Ramos (cell line): ENCODE measurements around the gene SYCP2L.
"Not testable (repeated sequence)": the region's sequence is repeated elsewhere in the genome, so short reads cannot be mapped to it uniquely, and the experiment has no call there.

Source experiments
- in situ Hi-C: fragments of 300-500 bp; cut with MboI; formaldehyde crosslinking; loops from one replicate; pipeline ENCODE4 v1.14.3; 2022; ENCODE audit warnings: low sequenced_read_pairs; ENCODE audit not compliant: unreplicated experiment

SYCP2L gene

GRCh38 chr6:10949579-10950490 is 63.0 kb downstream of the SYCP2L start:
- in situ Hi-C loops = loop anchor here (10.0 kb wide), 1 partner anchor 545 kb away; no protein-coding TSS in a partner anchor

GRCh38 chr6:10951675-10952282 is 64.9 kb downstream of the SYCP2L start:
- in situ Hi-C loops = loop anchor here (10.0 kb wide), 1 partner anchor 543 kb away; no protein-coding TSS in a partner anchor

GRCh38 chr6:10954590-10955010 is 67.7 kb downstream of the SYCP2L start:
- in situ Hi-C loops = loop anchor here (10.0 kb wide), 1 partner anchor 540 kb away; no protein-coding TSS in a partner anchor

GRCh38 chr6:10956776-10957175 is 69.9 kb downstream of the SYCP2L start:
- in situ Hi-C loops = loop anchor here (10.0 kb wide), 1 partner anchor 538 kb away; no protein-coding TSS in a partner anchor

- in situ Hi-C loops = loop anchor here (10.0 kb wide), 1 partner anchor 537 kb away; no protein-coding TSS in a partner anchor
Measured at GRCh38 chr6:10957414-10957886, 70.6 kb downstream of the SYCP2L start.

GRCh38 chr6:10960171-10960570 is 73.3 kb downstream of the SYCP2L start:
- in situ Hi-C loops = no loop called here

GRCh38 chr6:10961837-10962236 is 75.0 kb downstream of the SYCP2L start:
- in situ Hi-C loops = no loop called here

GRCh38 chr6:10962673-10963072 is 75.8 kb downstream of the SYCP2L start:
- in situ Hi-C loops = no loop called here

- in situ Hi-C loops = no loop called here
Measured at GRCh38 chr6:10963113-10963512, 76.3 kb downstream of the SYCP2L start.

GRCh38 chr6:10964684-10965083 is 77.8 kb downstream of the SYCP2L start:
- in situ Hi-C loops = no loop called here

- in situ Hi-C loops = no loop called here
Measured at GRCh38 chr6:10968776-10969175, 81.9 kb downstream of the SYCP2L start.

- in situ Hi-C loops = no loop called here
Measured at GRCh38 chr6:10970731-10971130, 83.9 kb downstream of the SYCP2L start.

GRCh38 chr6:10972196-10972595 is 85.3 kb downstream of the SYCP2L start:
- in situ Hi-C loops = no loop called here

- in situ Hi-C loops = no loop called here
Measured at GRCh38 chr6:10976571-10976970, 89.7 kb downstream of the SYCP2L start.

GRCh38 chr6:10977231-10977968 is 90.5 kb downstream of the SYCP2L start:
- in situ Hi-C loops = no loop called here

GRCh38 chr6:10979603-10980002 is 92.8 kb downstream of the SYCP2L start:
- in situ Hi-C loops = no loop called here

- in situ Hi-C loops = no loop called here
Measured at GRCh38 chr6:10981409-10981808, 94.6 kb downstream of the SYCP2L start.

- in situ Hi-C loops = not testable (repeated sequence)
Measured at GRCh38 chr6:10984959-10985358, 98.1 kb downstream of the SYCP2L start.

- in situ Hi-C loops = no loop called here
Measured at GRCh38 chr6:10989587-10989986, 102.7 kb downstream of the SYCP2L start.

GRCh38 chr6:10991115-10991514 is 104.3 kb downstream of the SYCP2L start:
- in situ Hi-C loops = no loop called here
